Neural cell (in vitro differentiated cells): ENCODE data around the gene PPP1CA.

Experiments used
- CTCF ChIP-seq: fragments of 450-650 bp; IDR thresholded peaks from 2 replicates; pipeline ENCODE4 v1.5.1; 2014; ENCODE audit warnings: antibody characterized with exemption, mild to moderate bottlenecking, moderate library complexity; ENCODE audit not compliant: poor library complexity, severe bottlenecking
- EP300 ChIP-seq: fragments of 450-650 bp; conservative IDR thresholded peaks from 2 replicates; pipeline ENCODE4 v1.6.1; 2014; ENCODE audit warnings: antibody characterized with exemption, mild to moderate bottlenecking, moderate library complexity; ENCODE audit not compliant: poor library complexity, severe bottlenecking
- RAD21 ChIP-seq: fragments of 450-650 bp; conservative IDR thresholded peaks from 2 replicates; pipeline ENCODE4 v1.6.1; 2014; ENCODE audit warnings: antibody characterized with exemption, mild to moderate bottlenecking, moderate library complexity

DNA sequence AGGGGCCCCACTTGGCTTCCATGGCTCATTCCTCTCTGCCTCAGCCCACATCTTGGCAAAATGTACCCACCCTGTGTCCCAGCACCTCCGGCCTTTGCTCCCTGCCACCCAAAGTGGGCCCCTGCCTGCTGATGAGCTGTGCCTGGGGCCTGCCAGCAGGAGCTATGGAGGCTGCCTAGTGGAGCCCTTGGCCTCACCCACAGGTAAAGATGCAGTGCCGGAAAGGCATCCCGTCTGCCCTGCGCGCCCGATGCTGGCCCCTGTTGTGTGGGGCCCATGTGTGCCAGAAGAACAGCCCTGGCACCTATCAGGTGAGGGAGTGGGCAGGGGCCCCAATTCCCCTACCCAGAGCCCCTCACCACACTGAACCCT lies 3.5 kb upstream of the PPP1CA start:
- no peak for TF ChIP-seq CTCF
- no peak for TF ChIP-seq RAD21
- TF ChIP-seq EP300, result no peak
